Astrocyte of the spinal cord (primary cell): ENCODE data around the gene CNKSR2.

Source experiments
- DNase-seq: peaks from one replicate; pipeline ENCODE4 v3.0.0; 2011; ENCODE audit warnings: low read depth, low spot score
- H3K4me3 ChIP-seq: 2 replicates; pipeline ENCODE4 v1.5.1; 2011; ENCODE audit warnings: low read depth, mild to moderate bottlenecking, low read length, moderate library complexity
- CTCF ChIP-seq: IDR thresholded peaks from 2 replicates; pipeline ENCODE4 v1.5.1; 2012; ENCODE audit warnings: low read depth, mild to moderate bottlenecking, low read length, inconsistent platforms
- in situ Hi-C: cut with HindIII; loops from 2 replicates; pipeline ENCODE4 v1.10.0; 2017; ENCODE audit warnings: low sequenced_read_pairs

Gene CNKSR2

GRCh38 chrX:21698272-21698671 lies 324.1 kb downstream of the CNKSR2 start:
- DNase-seq: no peak
- no peak overlapping the region for H3K4me3 ChIP-seq
- in situ Hi-C loops: no loop called here
- no peak for TF ChIP-seq CTCF

- TF ChIP-seq CTCF: no peak
Measured at GRCh38 chrX:21699136-21699535, 324.9 kb downstream of the CNKSR2 start.

GRCh38 chrX:21700275-21700674 lies 326.1 kb downstream of the CNKSR2 start:
- TF ChIP-seq CTCF: no peak
- DNase-seq: no peak
- H3K4me3 ChIP-seq: no peak overlapping the region
- in situ Hi-C loops: no loop called here

More at GRCh38 chrX:21699136-21699535, 324.9 kb downstream of the CNKSR2 start:
- in situ Hi-C loops: no loop called here
- no peak overlapping the region for H3K4me3 ChIP-seq
- DNase-seq: no peak

GRCh38 chrX:21700967-21701366 lies 326.7 kb downstream of the CNKSR2 start:
- no peak overlapping the region for H3K4me3 ChIP-seq
- TF ChIP-seq CTCF: no peak
- no peak for DNase-seq
- in situ Hi-C loops: no loop called here

GRCh38 chrX:21702725-21703124 lies 328.5 kb downstream of the CNKSR2 start:
- in situ Hi-C loops: no loop called here
- no peak for TF ChIP-seq CTCF
- H3K4me3 ChIP-seq: no peak overlapping the region
- DNase-seq: no peak
